NCI-H1105 treated with DMSO at 0.1 percent for 48 hours (cell line): ENCODE measurements around the gene GKN2.
"Not testable (repeated sequence)": the region's sequence is repeated elsewhere in the genome, so short reads cannot be mapped to it uniquely, and the experiment has no call there.

Experiments
- DNase-seq: peaks from one replicate; lab custom pipeline; 2025; lab: John Stamatoyannopoulos, UW

The GKN2 gene

DNA sequence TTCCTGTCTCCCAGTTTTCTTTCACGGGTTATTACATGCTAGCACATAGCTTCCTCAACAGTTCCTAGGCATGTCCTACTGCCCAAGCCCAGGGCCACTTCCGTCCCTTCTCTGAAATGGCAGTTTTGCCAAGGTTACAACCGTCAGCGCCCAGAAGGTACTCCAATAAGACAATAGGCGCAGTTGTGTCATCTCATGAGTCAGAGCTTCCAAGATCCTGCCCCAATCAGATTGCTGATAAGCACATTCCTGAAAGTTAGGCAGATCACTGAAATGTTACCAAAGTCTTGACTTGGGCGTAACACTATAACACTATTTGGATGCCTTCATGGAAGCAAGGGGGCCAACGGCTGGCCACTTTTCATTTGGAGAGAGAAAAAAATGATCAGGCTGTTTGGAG lies 34.2 kb downstream of the GKN2 start:
- no peak for DNase-seq

DNA sequence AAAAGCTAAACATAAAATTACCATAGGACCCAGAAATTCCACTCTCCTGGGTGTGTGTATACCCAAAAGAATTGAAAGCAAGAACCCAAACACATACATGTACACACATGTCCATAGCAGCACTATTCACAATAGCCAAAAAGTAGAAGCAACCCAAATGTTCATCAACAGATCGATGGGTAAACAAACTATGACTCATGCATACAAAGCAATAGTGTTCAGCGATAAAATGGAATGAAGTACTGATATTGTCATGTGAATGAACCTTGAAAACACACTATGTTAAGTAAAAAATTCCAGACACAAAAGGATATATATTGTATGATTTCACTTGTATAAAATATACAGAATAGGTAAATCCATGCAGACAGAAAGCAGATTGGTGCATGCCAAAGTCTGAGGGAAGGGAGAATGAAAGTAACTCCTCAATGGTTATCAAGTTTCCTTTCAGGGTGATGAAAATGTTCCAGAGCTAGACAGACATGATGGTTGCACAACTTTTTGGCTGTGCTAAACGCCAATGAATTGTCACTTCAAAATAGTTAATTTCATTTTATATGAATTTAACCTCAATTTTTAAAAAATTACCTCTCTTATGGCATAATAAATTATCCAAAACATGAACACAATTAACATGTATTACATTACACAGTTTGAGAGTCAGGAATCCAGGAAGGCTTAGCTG lies 35.5 kb downstream of the GKN2 start:
- DNase-seq = no peak

- no peak for DNase-seq
These were observed 36.5 kb downstream of the GKN2 start for GRCh38 chr2:68916226-68916625.

DNA sequence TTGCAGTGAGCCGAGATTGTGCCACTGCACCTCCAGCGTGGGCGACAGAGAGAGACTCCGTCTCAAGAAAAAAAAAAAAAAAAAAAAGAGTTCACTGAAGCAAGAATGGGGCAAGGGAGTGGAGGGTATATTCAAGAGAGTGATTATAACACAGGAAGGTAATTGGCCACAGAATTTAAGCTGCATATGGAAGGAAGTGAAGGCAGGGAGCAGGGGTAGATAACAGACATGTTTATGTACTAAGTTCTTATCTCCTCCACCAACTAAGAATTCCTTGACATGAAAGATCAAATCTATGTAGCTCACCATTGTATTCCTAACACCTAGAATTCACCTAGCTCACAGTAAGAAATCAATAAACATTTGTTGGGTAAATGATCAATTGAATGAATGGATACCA lies 37.3 kb downstream of the GKN2 start:
- DNase-seq = no peak

- DNase-seq = no peak
These were observed 39.3 kb downstream of the GKN2 start for GRCh38 chr2:68913359-68913758.

GRCh38 chr2:68912732-68913131 lies 40.0 kb downstream of the GKN2 start:
- DNase-seq = no peak

GRCh38 chr2:68912111-68912510 lies 40.6 kb downstream of the GKN2 start:
- DNase-seq = no peak

DNA sequence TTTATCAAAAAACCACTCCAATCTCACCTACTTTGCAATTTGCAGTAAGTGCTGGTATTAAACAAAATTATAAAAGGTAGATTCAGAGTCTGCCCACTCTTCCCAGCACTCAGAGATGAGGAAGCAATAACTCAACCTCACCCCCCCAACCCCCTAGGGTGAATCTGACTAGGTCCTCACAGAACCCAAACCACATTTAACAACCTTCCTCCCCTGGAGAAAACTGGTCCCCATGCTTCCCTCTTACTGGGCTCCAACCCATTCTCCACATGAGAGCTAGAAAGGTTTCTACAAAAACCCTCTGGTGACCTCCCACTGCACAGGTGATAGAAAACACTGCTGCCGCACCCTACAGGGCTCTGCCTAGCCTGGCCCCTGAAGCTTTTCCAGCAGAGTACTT lies 41.0 kb downstream of the GKN2 start:
- no peak for DNase-seq

DNA sequence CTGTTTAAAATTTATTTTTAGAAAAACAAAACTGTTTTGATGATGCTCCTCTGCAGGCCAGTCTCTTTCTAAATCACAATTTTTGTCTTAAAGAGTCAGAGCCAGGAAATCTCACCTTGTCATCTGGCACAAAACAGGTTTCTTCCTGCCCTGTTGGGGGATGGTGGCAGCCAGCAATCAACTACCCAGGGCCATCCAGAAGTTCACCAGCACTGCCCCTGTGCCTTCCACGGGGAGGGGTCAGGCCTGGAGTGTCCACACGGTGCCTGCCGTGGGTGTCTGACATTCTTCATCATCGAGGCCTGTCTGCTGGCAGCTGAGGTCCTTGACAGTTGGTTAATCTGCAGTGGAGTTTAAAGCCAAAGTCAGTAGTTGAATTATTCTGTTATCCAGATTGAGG lies 41.4 kb downstream of the GKN2 start:
- DNase-seq = no peak

DNA sequence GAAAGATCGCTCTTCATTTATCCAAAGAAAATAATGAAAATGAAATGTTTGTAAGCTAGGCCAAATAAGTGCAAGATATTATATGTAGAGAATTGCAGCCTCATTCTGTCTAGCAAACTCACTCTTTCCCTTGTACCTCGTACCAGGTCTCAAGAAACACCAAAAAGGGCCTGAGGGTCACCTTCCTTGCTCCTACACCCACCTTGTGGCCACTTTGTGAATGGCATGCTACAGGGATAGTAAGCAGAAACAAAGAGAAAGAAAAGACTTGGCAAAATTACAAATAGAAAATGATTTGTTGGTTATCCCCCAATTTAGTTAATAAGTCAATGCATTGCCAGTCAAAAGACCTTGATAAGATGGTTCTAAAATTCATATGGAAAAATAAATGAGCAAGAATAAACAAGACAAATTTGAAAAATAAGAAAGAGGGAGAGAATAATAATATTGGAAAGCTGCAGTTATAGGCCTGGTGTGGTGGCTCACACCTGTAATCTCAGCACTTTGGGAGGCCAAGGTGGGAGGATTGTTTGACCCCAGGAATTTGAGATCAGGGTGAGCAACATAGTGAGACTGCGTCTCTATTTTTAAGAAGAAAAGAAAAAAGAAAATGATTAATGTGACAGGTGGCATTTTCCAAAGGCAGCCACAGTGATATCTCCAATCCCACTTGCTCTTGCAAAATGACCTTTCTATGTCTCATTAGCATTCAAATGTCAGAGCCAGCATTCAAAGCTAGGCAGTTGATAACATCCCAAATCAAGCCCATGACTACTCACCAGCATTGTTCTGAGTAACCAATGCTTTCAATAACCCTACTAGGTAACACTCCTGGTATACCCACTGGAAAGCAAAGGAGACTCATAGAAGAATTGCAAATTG lies 42.7 kb downstream of the GKN2 start:
- peak; percentile 55 for DNase-seq

- DNase-seq = peak; percentile 20
These were observed 44.2 kb downstream of the GKN2 start for GRCh38 chr2:68908392-68908970.

DNA sequence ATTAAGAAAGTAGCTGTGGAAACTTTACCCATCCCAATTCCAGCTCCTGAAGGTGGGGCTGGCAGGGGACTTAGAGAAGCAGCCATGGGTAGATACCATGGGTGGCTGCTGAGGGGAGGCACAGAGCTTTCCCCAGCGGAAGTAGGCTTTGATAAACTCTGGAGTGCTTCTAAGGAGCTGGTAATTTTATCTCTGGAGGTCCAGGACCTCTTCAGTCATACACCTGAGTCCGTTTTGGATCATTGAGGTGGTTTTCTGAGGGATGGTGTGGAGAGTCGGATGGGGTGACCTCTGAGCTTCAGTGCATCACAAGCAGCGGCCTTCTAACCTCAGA lies 44.8 kb downstream of the GKN2 start:
- DNase-seq = no peak

GRCh38 chr2:68907232-68907919 lies 45.3 kb downstream of the GKN2 start:
- no peak for DNase-seq

DNA sequence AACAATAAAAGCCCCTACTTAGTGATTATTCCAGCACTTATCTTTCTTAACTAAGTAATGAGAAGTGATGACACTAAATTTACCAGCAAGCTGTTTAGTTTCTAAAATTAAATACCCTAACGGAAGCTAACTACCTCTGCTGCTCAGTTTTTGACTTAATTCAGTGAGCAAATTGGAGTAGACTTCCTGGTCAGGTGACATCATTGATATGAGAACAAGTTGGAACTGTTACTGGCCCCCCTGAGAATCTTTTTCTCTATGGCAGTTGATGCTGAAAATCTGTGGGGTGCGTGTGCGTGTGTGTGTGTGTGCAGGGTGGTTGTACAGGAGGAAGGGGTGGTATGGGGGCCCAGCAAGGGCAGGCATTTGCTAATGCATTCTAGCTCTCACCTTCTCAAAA lies 46.0 kb downstream of the GKN2 start:
- no peak for DNase-seq

- no peak for DNase-seq
These were observed 47.6 kb downstream of the GKN2 start for GRCh38 chr2:68905116-68905515.

- no peak for DNase-seq
These were observed 51.1 kb downstream of the GKN2 start for GRCh38 chr2:68901561-68901960.

DNA sequence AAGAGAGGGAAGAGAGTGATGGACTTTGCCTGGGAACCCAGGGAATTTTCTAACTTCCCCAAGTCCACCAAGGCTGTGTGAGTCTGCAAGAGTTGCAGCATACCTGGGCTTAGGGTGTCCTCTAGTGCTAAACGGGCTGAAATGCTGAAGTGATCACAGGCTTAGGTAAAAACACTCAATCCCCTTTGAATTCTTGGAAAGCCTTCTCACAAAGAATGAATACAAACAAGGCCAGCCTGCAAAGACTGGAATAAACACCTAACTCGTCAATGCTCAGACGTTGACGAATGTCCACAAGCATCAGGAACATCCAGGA lies 51.5 kb downstream of the GKN2 start:
- no peak for DNase-seq

- DNase-seq = no peak
These were observed 52.0 kb downstream of the GKN2 start for GRCh38 chr2:68900496-68901198.

GRCh38 chr2:68895981-68896380 lies 56.7 kb downstream of the GKN2 start:
- DNase-seq = not testable (repeated sequence)
